Stimulated activated CD4-positive, alpha-beta T cell treated with anti-CD3 and anti-CD28 coated beads, TNF-alpha, amount 100 ng/mL, for 4 hours (primary cell): ENCODE data around the gene TRIM47.

Experiments
- DNase-seq, 3 experiments: peaks; one replicate each; pipeline ENCODE4 v3.0.0-alpha.2; 2020; ENCODE audit warnings: low read depth in 3 of 3

TRIM47 gene

DNA sequence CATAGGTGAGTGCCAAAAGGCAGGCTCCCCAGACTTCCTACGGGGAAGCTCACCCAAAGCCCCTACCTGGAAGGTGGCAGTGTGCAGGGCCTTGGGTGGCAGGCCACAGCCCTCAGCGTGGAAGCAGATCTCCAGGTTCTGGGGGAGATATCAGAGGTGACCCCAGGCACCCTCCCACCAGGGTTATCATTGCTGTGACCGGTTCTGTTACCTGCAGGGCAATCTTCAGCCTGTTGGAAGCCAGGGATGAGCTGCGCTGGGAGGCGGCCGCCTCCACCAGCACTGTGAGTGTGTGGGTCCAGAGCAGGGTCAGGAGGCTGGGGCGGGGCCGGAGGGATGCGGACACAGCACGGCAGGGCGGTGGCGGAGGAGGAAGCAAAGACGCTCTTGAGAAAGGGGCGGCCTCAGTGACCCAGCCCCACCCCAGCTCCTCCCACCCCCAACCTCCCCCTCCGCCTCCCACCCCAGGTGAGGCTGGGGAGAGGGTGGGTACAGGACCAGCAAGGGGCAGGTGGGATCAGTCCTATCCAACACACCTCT lies 47.3 kb downstream of the TRIM47 start:
- DNase-seq: no peak

DNA sequence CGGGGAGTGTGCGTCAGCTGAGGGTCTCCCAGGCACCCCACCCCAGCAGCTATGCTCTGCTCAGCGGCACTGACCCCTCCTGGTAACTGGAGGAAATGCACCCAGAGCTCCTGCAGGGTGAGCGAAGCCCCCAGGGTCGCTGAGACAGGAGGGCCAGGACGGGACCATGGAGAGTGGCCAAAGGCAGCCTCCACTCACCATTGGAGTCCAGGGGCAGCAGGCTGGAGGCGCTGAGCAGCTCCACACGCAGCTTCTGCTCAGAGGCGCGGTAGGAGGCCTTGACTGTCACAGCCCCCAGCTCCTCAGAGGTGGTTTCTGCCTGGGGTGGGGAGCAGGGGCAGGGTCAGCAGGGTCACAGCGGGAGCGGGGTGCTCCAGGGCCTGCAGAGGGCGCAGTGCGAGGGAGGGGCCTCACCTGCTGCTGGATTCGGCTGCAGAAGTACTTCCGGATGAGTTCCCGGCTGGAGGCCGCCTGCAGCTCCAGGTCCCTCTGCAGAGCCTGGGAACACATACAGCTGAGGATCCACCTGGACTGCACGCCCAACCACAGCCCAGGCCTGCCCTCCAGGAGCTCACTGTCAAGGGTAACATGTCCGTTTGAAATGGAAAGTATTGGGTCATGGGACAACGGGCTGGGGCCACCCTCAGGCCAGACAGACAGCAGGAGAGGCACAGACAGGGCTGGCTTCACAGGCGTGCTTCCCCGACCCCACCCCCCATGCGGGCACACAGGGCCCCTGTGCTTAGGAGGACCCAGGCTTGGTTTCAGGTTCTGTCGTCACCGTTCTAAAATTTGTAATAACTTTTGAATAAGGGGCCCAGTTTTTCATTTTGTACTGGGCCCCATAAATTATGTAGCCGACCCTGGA lies 48.0 kb downstream of the TRIM47 start:
- DNase-seq: no peak

DNA sequence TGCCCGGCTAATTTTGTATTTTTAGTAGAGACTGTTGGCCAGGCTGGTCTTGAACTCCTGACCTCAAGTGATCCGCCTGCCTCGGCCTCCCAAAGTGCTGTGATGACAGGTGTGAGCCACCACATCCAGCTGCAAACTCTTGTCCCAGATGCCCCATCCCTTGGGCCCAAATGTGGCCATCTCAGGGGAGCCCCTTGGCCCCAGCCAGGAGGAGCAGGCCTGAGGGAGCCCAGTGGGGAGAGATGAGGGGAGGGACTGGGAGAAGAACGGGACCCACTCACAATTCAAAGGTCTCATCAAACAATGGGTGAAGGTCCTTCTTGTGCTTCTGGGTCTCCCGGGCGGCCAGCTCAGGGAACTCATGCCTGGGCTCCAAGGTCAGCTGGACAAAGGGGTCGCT lies 48.6 kb downstream of the TRIM47 start:
- DNase-seq: no peak

DNA sequence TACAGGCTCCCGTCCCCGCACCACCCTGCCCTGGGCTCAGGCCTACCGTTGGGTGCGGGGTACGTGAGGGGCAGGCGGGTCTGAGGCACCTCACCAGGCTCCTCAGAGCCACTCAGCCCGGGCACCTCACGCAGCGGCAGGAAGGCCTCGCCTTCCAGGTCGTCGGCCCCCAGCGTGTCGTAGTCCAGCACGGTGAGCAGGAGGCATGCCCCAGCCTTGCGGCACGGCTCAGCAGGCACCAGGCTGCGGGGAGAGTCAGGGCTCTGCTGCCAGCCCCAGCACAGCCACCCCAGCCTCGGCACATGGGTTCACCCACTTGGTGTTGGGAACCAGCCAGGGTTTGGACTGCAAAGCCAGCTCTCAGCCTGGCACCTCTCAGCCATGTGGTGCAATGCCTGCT lies 49.6 kb downstream of the TRIM47 start:
- DNase-seq: no peak

DNA sequence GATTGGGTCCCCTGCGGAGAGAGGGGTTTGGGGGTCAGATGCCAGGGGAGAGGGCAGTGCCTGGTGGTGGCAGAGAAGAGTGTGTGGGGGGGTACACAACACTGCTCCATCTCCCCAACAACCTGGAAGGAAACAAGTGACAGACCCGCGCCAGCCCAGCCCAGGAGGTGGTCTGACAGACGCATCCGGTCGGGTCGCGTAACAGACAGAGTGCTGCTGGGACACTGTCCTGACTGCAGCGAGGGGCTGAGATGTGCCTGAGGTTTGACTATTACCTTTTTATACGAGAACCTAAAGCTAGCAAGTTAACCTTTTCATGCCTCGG lies 50.3 kb downstream of the TRIM47 start:
- no peak for DNase-seq

DNA sequence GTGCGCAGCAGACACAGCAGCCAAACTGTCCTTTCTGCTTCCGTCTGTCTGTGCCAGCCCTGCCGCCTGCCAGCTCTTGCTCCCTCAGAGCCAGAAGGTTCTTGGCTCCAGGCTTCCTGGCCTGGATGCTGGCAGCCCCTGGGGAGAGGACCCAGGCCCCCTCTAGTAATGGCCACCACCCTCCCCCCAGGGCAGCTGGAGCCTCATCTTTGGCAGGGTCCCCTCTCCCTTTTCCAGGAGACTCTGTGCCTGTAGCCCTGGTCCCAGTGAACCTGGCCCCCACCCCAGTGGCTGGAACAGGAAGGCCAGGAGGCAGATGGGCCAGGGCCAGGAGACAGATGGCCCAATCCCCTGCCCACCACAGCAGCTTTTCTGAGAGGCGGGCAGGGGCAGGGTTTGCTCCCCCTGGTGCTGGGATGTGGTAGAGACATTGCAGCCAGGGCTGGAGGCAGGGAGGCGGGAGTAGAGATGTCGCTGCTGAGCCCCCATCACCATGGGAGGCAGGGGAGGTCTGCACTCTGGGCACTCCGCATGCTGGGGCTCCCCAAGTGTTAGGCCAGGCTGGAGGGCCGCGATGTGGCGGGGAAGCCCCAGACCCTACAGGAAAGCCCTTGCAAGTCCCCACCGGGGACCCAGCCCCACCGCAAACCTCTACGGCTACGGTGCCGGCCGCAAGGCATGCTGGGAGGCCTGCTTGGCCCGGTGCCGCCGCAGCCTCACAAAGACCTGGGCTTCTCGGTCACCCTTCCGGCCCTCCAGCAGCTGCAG lies 50.9 kb downstream of the TRIM47 start:
- DNase-seq: peak in 2 of 3 experiments; percentile 26 to 57

DNA sequence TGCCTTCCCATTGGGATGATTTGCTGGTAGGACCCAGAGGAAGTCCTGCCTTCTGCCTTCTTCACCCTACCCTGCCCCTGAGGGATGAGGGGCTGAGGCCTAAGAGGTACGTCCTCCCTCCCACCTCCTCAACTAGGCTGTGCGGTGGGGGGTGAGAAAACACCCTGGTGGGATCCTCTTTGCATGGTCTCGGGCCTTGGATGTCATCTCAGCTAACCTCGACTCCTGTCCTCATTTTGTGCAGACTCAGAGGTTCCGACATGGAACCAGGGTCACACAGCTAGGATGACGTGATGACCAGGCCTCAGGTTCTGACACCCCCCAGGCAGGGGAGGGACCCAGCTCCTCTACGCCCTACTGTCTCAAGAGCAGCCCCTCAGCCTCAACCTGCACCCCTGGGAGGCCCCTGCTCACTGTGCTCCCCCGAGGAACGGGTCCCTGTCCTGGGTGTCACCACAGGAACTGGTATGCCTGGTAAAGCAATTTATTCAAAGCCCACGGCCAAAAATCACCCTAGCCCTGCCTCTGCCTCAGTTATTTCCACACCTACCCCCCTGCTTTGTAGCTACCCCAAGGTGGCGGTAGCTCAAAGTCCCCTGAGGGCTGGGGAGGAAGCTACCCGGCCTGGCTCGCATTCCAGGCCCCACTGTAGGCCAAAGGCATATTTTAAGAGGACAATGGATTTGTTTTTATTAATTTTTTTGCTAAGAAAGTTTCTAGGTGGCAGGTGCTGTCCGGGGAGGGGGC lies 51.6 kb downstream of the TRIM47 start:
- DNase-seq: no peak

DNA sequence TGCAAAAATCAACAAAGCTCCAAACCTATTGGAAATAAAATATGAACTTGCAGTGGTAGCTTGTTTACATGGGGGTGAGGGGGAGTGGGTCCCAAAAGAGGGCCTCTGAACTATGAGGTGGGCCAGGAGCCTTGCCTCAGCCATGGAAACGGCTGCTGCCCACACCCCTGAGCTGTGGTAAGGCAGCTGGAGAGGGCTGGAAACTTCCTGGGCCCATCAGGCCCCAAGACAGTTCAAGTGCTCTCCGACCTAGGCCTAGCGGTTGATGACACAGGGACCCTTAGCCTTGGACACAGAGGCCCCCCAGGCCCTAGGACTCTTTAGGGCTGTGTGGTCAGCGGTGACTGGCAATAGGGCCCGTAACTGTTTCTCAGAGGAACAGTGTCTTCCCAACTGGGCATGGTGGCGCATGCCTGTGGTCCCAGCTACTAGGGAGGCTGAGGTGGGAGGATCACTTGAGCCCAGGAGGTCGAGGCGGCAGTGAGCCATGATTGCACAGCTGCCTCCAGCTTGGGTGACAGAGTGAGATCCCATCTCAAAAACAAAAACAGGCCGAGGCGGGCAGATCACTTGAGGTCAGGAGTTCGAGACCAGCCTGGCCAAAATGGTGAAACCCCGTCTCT lies 52.5 kb downstream of the TRIM47 start:
- DNase-seq: no peak

DNA sequence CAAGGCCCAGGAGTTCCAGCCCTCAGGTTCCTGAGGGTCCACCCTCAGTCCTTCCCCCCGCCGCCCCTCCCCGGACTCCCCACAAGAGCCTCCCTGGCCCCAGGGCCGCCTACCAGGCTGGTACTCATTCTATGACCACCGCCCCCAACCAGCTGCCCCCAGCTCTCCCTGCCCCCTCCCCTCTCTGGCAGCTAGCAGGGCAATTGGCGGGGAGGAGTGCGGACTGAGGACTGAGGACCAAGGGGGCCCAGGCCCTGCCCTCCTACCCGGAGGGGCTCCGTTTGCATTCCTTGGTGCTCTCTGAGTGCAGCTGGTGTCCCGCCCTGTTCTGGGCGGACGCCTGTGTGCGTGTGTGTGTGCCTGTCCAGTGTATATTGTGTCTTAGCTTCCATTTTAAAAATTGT lies 53.2 kb downstream of the TRIM47 start:
- no peak for DNase-seq

DNA sequence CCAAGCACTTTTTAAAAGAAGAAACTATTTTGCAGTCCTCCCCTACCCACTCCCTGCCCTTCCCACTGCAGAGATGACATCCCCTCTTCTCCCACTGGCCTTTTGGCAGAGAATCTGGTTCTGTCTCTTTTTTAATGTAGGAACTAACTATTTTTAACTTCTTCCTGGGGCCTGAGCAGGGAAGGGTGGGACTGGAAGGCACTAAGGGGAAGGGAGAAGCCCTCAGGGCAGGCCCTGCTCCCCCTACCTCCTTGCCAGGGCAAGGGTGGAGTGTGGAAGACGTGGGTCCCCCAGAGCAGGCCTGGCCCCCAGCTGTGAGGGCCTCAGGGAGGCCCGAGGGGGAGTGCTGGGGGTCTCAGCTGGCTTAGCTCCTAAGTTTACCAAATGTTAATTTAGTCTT lies 53.7 kb downstream of the TRIM47 start:
- no peak for DNase-seq
